GM12891 (cell line): ENCODE results near the gene BTBD3.

Experiments
- DNase-seq: peaks from one replicate; pipeline ENCODE4 v3.0.0; 2011; ENCODE audit warnings: low spot score; ENCODE audit not compliant: insufficient read length
- FAIRE-seq: peaks from 2 replicates; lab custom pipeline; 2011; peaks lifted over from hg19 to GRCh38; lab: Jason Lieb, UNC
- PAX5 ChIP-seq: IDR thresholded peaks from 2 replicates; pipeline ENCODE4 v1.6.1; 2011; ENCODE audit warnings: low read length, moderate library complexity, mild to moderate bottlenecking; ENCODE audit not compliant: insufficient read depth, severe bottlenecking
- POLR2A ChIP-seq: IDR thresholded peaks from 2 replicates; pipeline ENCODE4 v1.6.1; 2011; ENCODE audit warnings: low read depth, low read length, control low read depth
- POLR2AphosphoS5 ChIP-seq: IDR thresholded peaks from 2 replicates; pipeline ENCODE4 v1.6.1; 2011; ENCODE audit warnings: low read depth, low read length, control low read depth
- POU2F2 ChIP-seq: IDR thresholded peaks from 2 replicates; pipeline ENCODE4 v1.6.1; 2011; ENCODE audit warnings: low read depth, mild to moderate bottlenecking, control low read depth, low read length, moderate library complexity
- SPI1 ChIP-seq: IDR thresholded peaks from 2 replicates; pipeline ENCODE4 v1.6.1; 2011; ENCODE audit warnings: low read depth, low read length, control low read depth
- TAF1 ChIP-seq: IDR thresholded peaks from 2 replicates; pipeline ENCODE4 v1.6.1; 2011; ENCODE audit warnings: low read depth, low read length, control low read depth

The BTBD3 gene

DNA sequence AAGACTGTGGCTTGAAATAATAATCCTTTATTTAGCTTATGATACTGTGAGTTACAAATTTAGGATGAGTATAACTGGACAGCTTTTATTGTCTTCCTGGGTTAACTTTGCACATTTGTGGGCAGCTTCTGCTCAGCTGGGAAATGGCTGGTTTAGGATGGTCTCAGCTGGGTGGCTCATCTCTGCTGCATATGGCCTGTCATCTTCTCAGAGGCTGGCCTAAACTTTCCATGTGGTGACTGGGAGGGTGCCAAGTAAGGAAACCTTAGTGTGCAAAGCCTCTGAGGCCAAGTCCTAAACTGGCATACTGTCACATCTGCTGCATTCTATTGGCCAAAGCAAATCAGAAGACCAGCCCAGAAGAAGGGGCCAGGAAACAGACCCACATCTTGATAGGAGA is 40.2 kb downstream of the BTBD3 start:
- TF ChIP-seq PAX5, result no peak
- TF ChIP-seq POU2F2, result no peak
- TF ChIP-seq POLR2AphosphoS5, result no peak
- FAIRE-seq, result no peak

DNA sequence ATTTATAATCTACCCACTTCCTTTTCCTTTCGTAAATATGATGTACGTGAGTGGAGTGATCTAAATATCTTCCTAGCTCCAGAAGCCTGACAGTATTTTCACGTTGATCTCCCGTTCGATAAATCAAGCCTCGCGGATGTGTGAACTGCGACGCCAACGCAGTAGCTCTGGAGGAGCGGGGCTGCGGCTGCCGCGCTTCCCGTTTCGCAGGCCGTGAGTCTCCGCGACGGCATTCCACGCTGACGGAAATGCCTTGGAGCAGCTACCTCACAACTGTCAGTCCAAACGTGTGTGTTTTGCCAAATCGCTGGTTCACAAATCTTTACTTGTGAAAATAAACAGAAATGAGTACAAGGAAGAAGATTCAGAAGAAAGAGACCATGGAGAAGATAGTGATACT is 41.2 kb downstream of the BTBD3 start:
- TF ChIP-seq SPI1 (no peak), POLR2AphosphoS5 (no peak), TAF1 (no peak), POLR2A (no peak), POU2F2 (no peak), PAX5 (no peak)
- FAIRE-seq (no peak), DNase-seq (no peak)

More for the DNA sequence above, 40.2 kb downstream of the BTBD3 start:
- no peak for DNase-seq

- FAIRE-seq, result no peak
These were observed 47.9 kb downstream of the BTBD3 start for GRCh38 chr20:11965602-11966001.

DNA sequence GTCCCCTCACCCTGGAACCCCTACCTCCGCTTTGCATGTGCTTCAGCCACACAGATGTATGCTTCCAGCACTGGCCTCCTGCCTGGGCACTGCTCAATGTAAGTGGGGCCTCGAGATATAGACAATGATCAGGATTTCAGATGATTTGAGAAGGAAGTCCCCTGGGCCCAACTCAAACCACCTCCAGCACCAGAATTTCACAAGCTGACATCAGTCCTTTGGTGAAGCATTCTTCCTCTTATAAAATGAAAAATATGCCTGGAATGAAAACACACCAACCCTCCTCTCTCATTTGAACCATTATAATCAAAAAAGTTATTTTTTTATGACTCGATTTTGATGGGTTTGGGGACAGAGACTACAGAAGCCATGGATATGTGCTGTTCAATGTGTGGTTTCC is 48.5 kb downstream of the BTBD3 start:
- FAIRE-seq (no peak), DNase-seq (no peak)
- TF ChIP-seq POU2F2 (no peak), POLR2A (no peak), SPI1 (no peak), POLR2AphosphoS5 (no peak), PAX5 (no peak), TAF1 (no peak)

More at GRCh38 chr20:11965602-11966001, 47.9 kb downstream of the BTBD3 start:
- no peak for TF ChIP-seq POLR2A
- no peak for TF ChIP-seq SPI1
- TF ChIP-seq POLR2AphosphoS5, result no peak
- TF ChIP-seq PAX5, result no peak
- TF ChIP-seq POU2F2, result no peak
- TF ChIP-seq TAF1, result no peak
- no peak for DNase-seq

GRCh38 chr20:11970243-11970836 is 52.6 kb downstream of the BTBD3 start:
- no peak for TF ChIP-seq SPI1
- no peak for TF ChIP-seq TAF1
- TF ChIP-seq POU2F2, result no peak
- TF ChIP-seq PAX5, result no peak
- no peak for TF ChIP-seq POLR2AphosphoS5
- no peak for TF ChIP-seq POLR2A
- DNase-seq, result no peak
- no peak for FAIRE-seq

GRCh38 chr20:11972478-11972877 is 54.8 kb downstream of the BTBD3 start:
- DNase-seq, result no peak
- no peak for FAIRE-seq

More at GRCh38 chr20:11972478-11972877, 54.8 kb downstream of the BTBD3 start:
- TF ChIP-seq TAF1, result no peak
- TF ChIP-seq POLR2AphosphoS5, result no peak
- no peak for TF ChIP-seq SPI1
- TF ChIP-seq POLR2A, result no peak
- TF ChIP-seq PAX5, result no peak
- TF ChIP-seq POU2F2, result no peak
